Endodermal cell (in vitro differentiated cells): ENCODE measurements around the gene RBKS. TPM values are rescaled to one million over a fixed set of nuclear protein-coding genes. Genes with fewer than 3 reads are reported as not detected.

Source experiments
- DNase-seq: peaks from one replicate; pipeline ENCODE4 v3.0.0-alpha.2; 2017
- H3K27ac ChIP-seq: 2 replicates; pipeline ENCODE4 v1.5.1; 2013; ENCODE audit warnings: mild to moderate bottlenecking, low read depth, low read length, moderate library complexity
- H3K27me3 ChIP-seq: 2 replicates; pipeline ENCODE4 v1.6.1; 2013; ENCODE audit warnings: mild to moderate bottlenecking, low read length, moderate library complexity; ENCODE audit not compliant: insufficient read depth, control insufficient read depth, poor library complexity, severe bottlenecking
- H3K36me3 ChIP-seq: 2 replicates; pipeline ENCODE4 v1.7.0; 2013; ENCODE audit warnings: mild to moderate bottlenecking, low read length, moderate library complexity; ENCODE audit not compliant: control insufficient read depth, insufficient read depth
- H3K4me1 ChIP-seq: one replicate; pipeline ENCODE4 v1.7.0; 2013; ENCODE audit warnings: low read length; ENCODE audit not compliant: control insufficient read depth, insufficient read depth
- H3K4me3 ChIP-seq: 2 replicates; pipeline ENCODE4 v1.5.1; 2013; ENCODE audit warnings: mild to moderate bottlenecking, low read length, moderate library complexity
- H3K9ac ChIP-seq: 2 replicates; pipeline ENCODE4 v1.6.1; 2013; ENCODE audit warnings: mild to moderate bottlenecking, low read length, moderate library complexity; ENCODE audit not compliant: poor library complexity, severe bottlenecking; ENCODE audit errors: extremely low read depth
- H3K9me3 ChIP-seq: 2 replicates; pipeline ENCODE4 v1.6.1; 2013; ENCODE audit warnings: mild to moderate bottlenecking, low read length, moderate library complexity; ENCODE audit not compliant: control insufficient read depth
- H3K27ac Mint-ChIP-seq: 2 replicates; pipeline ENCODE4 v1.8.0; 2020; ENCODE audit warnings: mixed read lengths
- H3K27me3 Mint-ChIP-seq: 2 replicates; pipeline ENCODE4 v1.8.0; 2021; ENCODE audit warnings: mild to moderate bottlenecking, mixed read lengths; ENCODE audit not compliant: insufficient read depth
- H3K36me3 Mint-ChIP-seq: 2 replicates; pipeline ENCODE4 v1.8.0; 2020; ENCODE audit warnings: low read depth, mixed read lengths
- H3K4me1 Mint-ChIP-seq: 2 replicates; pipeline ENCODE4 v1.8.0; 2020; ENCODE audit warnings: mixed read lengths
- H3K4me3 Mint-ChIP-seq: 2 replicates; pipeline ENCODE4 v1.8.0; 2020; ENCODE audit warnings: mild to moderate bottlenecking, moderate library complexity, mixed read lengths
- H3K9me3 Mint-ChIP-seq: 2 replicates; pipeline ENCODE4 v1.8.0; 2020; ENCODE audit warnings: mild to moderate bottlenecking, mixed read lengths
- WGBS, 2 experiments: methylation state at CpG; one replicate each; pipeline versions ENCODE4 v1.1.5 to v1.1.7; 2013; ENCODE audit warnings: missing lambda C conversion rate in 2 of 2, mixed read lengths in 1 of 2; ENCODE audit not compliant: insufficient coverage in 1 of 2, insufficient read length in 1 of 2; 5-methylcytosine and 5-hydroxymethylcytosine counted together
- total RNA-seq, 2 donors: library from RNA; stranded (reverse); fragmentation: NEBNext Ultra II Directional in 1 of 2; extraction: Animal tissue kit (Norgen Biotek cat#: 25700) in 1 of 2; gene quantifications; 2 replicates in 1 of 2; 3 replicates in 1 of 2; pipeline ENCODE4 v1.2.1, GENCODE V29; 2021
- TF ChIP-seq, protein P1 (sequence below): fragments of 200-600 bp; sonication (generic); conservative IDR thresholded peaks from 2 replicates; pipeline ENCODE4 v1.5.0; 2021; ENCODE audit warnings: antibody characterized with exemption, mild to moderate bottlenecking

Gene RBKS
- total RNA-seq, 2 donors from 2014 or later, result 4.4 to 4.9 TPM

DNA sequence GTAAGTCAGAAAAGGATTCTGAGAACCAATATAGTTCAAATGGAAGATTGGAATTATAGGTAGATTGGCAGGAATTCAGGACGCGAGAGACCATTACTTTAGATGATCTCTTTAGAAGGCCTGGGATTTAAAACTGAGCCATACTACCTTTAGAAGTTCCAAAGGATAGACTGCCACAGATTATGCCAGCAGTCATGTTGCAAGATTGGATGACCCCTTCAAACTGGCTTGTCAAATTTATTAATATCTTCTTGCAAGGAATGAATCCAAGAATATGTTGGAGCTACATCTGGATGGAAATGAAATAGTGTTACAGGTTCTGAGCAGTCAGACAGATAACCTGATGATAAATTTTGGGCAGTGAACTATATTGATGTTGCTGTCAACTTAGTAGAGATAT lies 22.3 kb upstream of the RBKS start:
- no peak overlapping the region for H3K27ac Mint-ChIP-seq
- no peaks in the 10 kb centered on the region for H3K4me1 ChIP-seq

DNA sequence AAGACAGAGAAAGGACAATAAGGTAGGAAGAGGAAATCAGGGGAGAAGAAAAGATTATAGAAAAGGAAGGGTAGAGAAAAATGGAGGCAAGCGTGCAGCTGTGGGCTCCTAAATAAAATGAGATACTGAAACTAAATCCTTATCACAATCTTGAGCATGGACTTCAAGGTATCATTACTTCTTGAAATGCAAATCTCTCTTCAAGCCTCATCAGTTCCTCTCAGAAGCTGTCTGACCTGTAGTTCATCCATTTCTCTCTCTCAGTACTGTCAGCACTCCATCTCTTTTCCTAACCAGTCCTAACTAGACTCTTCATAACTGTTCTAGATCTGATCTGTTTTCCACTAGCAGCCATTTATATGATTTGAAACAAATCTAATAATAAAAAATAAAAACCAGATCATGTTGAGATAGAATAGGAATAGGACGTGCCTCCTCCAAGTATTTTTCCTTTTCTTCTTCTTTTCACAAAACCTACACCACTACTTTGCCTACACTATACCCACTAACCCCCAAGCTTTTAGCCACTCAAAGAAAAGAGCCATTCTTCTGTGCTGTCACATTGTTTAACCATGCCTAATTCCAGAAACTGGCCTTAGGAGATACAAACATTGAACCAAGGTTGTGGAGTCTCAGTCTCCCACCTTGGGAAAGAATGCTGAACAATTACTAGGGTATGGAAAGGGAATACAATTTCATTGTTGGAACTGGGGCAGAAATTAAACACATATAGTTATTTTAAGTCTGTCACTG lies 21.4 kb upstream of the RBKS start:
- H3K9me3 ChIP-seq, result no peaks in the 10 kb centered on the region
- H3K4me3 Mint-ChIP-seq, result no peak overlapping the region
- no peak overlapping the region for H3K9ac ChIP-seq
- H3K27ac Mint-ChIP-seq, result no peak overlapping the region
- no peak overlapping the region for H3K27ac ChIP-seq
- no peaks in the 10 kb centered on the region for H3K27me3 Mint-ChIP-seq
- H3K36me3 Mint-ChIP-seq, result no peaks in the 10 kb centered on the region
- no peaks in the 10 kb centered on the region for H3K4me1 Mint-ChIP-seq
- H3K9me3 Mint-ChIP-seq, result no peaks in the 10 kb centered on the region
- WGBS, 2 experiments, result 91% methylated on average over 2 of the region's 2 CpGs; no CpG with 5 or more reads in 1 of the 2 experiments
- H3K36me3 ChIP-seq, result no peaks in the 10 kb centered on the region
- TF ChIP-seq, protein P1, sequence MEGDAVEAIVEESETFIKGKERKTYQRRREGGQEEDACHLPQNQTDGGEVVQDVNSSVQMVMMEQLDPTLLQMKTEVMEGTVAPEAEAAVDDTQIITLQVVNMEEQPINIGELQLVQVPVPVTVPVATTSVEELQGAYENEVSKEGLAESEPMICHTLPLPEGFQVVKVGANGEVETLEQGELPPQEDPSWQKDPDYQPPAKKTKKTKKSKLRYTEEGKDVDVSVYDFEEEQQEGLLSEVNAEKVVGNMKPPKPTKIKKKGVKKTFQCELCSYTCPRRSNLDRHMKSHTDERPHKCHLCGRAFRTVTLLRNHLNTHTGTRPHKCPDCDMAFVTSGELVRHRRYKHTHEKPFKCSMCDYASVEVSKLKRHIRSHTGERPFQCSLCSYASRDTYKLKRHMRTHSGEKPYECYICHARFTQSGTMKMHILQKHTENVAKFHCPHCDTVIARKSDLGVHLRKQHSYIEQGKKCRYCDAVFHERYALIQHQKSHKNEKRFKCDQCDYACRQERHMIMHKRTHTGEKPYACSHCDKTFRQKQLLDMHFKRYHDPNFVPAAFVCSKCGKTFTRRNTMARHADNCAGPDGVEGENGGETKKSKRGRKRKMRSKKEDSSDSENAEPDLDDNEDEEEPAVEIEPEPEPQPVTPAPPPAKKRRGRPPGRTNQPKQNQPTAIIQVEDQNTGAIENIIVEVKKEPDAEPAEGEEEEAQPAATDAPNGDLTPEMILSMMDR, result no peak
- DNase-seq, result no peak
- H3K4me3 ChIP-seq, result no peak overlapping the region
- H3K4me1 ChIP-seq, result no peaks in the 10 kb centered on the region
- H3K27me3 ChIP-seq, result no peaks in the 10 kb centered on the region

More for the DNA sequence above, 22.3 kb upstream of the RBKS start:
- TF ChIP-seq, protein P1, result no peak
- H3K27me3 Mint-ChIP-seq, result no peaks in the 10 kb centered on the region
- H3K4me3 ChIP-seq, result no peak overlapping the region
- H3K9me3 Mint-ChIP-seq, result no peaks in the 10 kb centered on the region
- no peak overlapping the region for H3K4me3 Mint-ChIP-seq
- no peaks in the 10 kb centered on the region for H3K4me1 Mint-ChIP-seq
- no peak overlapping the region for H3K9ac ChIP-seq
- WGBS, 2 experiments, result 95 to 100% methylated on average over 2 of the region's 2 CpGs
- H3K36me3 Mint-ChIP-seq, result no peaks in the 10 kb centered on the region
- no peaks in the 10 kb centered on the region for H3K9me3 ChIP-seq
- H3K36me3 ChIP-seq, result no peaks in the 10 kb centered on the region
- DNase-seq, result no peak
- H3K27me3 ChIP-seq, result no peaks in the 10 kb centered on the region
- no peak overlapping the region for H3K27ac ChIP-seq

DNA sequence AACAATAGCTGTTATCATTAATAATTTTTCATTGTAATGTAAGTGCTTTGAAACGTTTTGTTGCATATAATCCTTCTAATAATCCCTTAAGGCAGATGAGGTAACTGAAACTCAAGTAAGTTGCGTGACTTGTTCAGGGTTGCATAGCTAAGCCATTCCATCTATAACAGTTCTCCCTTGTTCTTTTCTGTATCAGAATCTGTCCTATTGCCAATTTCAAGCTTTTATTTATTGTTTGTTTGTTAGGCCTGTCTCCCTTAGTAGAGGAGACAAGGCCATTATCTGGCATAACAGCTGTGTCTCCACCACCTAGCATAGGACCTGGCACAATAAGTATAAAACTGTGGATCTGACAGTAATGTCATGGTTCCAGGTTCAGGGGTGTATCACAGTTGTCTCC lies 19.7 kb upstream of the RBKS start:
- Histone ChIP-seq H3K9me3 (no peaks in the 10 kb centered on the region), H3K4me3 (no peak overlapping the region), H3K9ac (no peak overlapping the region), H3K36me3 (no peaks in the 10 kb centered on the region), H3K27me3 (no peaks in the 10 kb centered on the region), H3K27ac (no peak overlapping the region), H3K4me1 (no peaks in the 10 kb centered on the region)
- Mint-ChIP-seq H3K4me1 (no peaks in the 10 kb centered on the region), H3K9me3 (no peaks in the 10 kb centered on the region), H3K27me3 (no peaks in the 10 kb centered on the region), H3K4me3 (no peak overlapping the region), H3K36me3 (no peaks in the 10 kb centered on the region), H3K27ac (no peak overlapping the region)
- 91 to 100% methylated on average over 1 to 2 of the region's 2 CpGs for WGBS, 2 experiments
- TF ChIP-seq, protein P1, result no peak
- no peak for DNase-seq
